Fibroblast of skin of right quadriceps (primary cell): Measurements from ENCODE around the gene DNAH5.

Experiments
- DNase-seq: peaks from one replicate; pipeline ENCODE4 v3.0.0-alpha.2; 2013

Gene DNAH5

GRCh38 chr5:13941468-13941867 is 3.0 kb downstream of the DNAH5 start:
- DNase-seq: no peak

- DNase-seq: no peak
Observed at GRCh38 chr5:13939638-13940037, 4.8 kb downstream of the DNAH5 start.

- DNase-seq: no peak
Observed at GRCh38 chr5:13934921-13935320, 9.6 kb downstream of the DNAH5 start.

- DNase-seq: no peak
Observed at GRCh38 chr5:13934125-13934524, 10.4 kb downstream of the DNAH5 start.

GRCh38 chr5:13932561-13932960 is 11.9 kb downstream of the DNAH5 start:
- DNase-seq: no peak

GRCh38 chr5:13932011-13932410 is 12.5 kb downstream of the DNAH5 start:
- no peak for DNase-seq

GRCh38 chr5:13930541-13931171 is 13.8 kb downstream of the DNAH5 start:
- no peak for DNase-seq

GRCh38 chr5:13926731-13927130 is 17.8 kb downstream of the DNAH5 start:
- DNase-seq: no peak

- DNase-seq: peak; percentile 31
Observed at GRCh38 chr5:13921578-13921977, 22.9 kb downstream of the DNAH5 start.

- no peak for DNase-seq
Observed at GRCh38 chr5:13919786-13920185, 24.7 kb downstream of the DNAH5 start.

GRCh38 chr5:13919087-13919486 is 25.4 kb downstream of the DNAH5 start:
- no peak for DNase-seq

GRCh38 chr5:13917061-13917460 is 27.4 kb downstream of the DNAH5 start:
- DNase-seq: no peak

- DNase-seq: no peak
Observed at GRCh38 chr5:13913962-13914361, 30.5 kb downstream of the DNAH5 start.

GRCh38 chr5:13910637-13911288 is 33.7 kb downstream of the DNAH5 start:
- no peak for DNase-seq

GRCh38 chr5:13910201-13910600 is 34.3 kb downstream of the DNAH5 start:
- no peak for DNase-seq

GRCh38 chr5:13909271-13909670 is 35.2 kb downstream of the DNAH5 start:
- no peak for DNase-seq

- no peak for DNase-seq
Observed at GRCh38 chr5:13898569-13898968, 45.9 kb downstream of the DNAH5 start.

GRCh38 chr5:13878357-13878756 is 66.1 kb downstream of the DNAH5 start:
- no peak for DNase-seq

- peak; percentile 31 for DNase-seq
Observed at GRCh38 chr5:13866792-13867191, 77.7 kb downstream of the DNAH5 start.

GRCh38 chr5:13865312-13865711 is 79.2 kb downstream of the DNAH5 start:
- no peak for DNase-seq

GRCh38 chr5:13860146-13860545 is 84.3 kb downstream of the DNAH5 start:
- no peak for DNase-seq

- no peak for DNase-seq
Observed at GRCh38 chr5:13859270-13860065, 85.0 kb downstream of the DNAH5 start.

GRCh38 chr5:13843175-13843846 is 101.2 kb downstream of the DNAH5 start:
- no peak for DNase-seq

GRCh38 chr5:13833440-13833839 is 111.0 kb downstream of the DNAH5 start:
- no peak for DNase-seq
